Measurements from ENCODE around the gene UQCRC2. TPM values are rescaled to one million over a fixed set of nuclear protein-coding genes. Genes with fewer than 3 reads are reported as not detected.

The UQCRC2 gene
- total and polyA plus RNA-seq, 2 donors (not counting 1 experiment from before 2014, with no cell fraction given): 204 to 207 TPM

- DNase-seq (ENCODE audit: low read depth in 2 of 2): no peak
- Histone ChIP-seq H4K20me1 (ENCODE audit: control insufficient read depth, extremely low read depth, insufficient read depth, low read length) (no peaks in the 10 kb centered on the region), H2AFZ (ENCODE audit: low read length) (no peak overlapping the region), H3K9ac (ENCODE audit: insufficient read depth, low read length) (no peak overlapping the region), H3K27me3 (ENCODE audit: control insufficient read depth, insufficient read depth, low read length) (no peaks in the 10 kb centered on the region), H3K79me2 (ENCODE audit: control insufficient read depth, insufficient read depth, low read length) (peaks cover 61% of the 10 kb centered on the region), H3K27ac (ENCODE audit: insufficient read depth, low read length) (peak overlapping the region; percentile 87), H3K4me2 (ENCODE audit: extremely low read depth, insufficient read depth, low read length) (peak overlapping the region; percentile 26), H3K36me3 (ENCODE audit: control insufficient read depth, insufficient read depth, low read length) (no peaks in the 10 kb centered on the region), H3K4me1 (ENCODE audit: control insufficient read depth, extremely low read depth, insufficient read depth, low read length) (peaks cover 12% of the 10 kb centered on the region), H3K4me3 (replicated peaks in 1 of 4; ENCODE audit: control extremely low read depth in 1 of 4, insufficient read depth in 1 of 4, low read depth in 3 of 4, low read length in 4 of 4) (no peak overlapping the region), H3K9me3 (ENCODE audit: control insufficient read depth, insufficient read depth, low read depth, low read length) (no peaks in the 10 kb centered on the region)
- TF ChIP-seq EZH2 (IDR thresholded peaks at IDR 0.05; ENCODE audit: low read length, missing control alignments) (no peak), CTCF (conservative IDR thresholded peaks at IDR 0.05 in 1 of 2, IDR thresholded peaks at IDR 0.05 in 1 of 2; ENCODE audit: low read depth in 1 of 2, low read length in 2 of 2) (no peak)
Measured at GRCh38 chr16:22027633-22028032, 74.5 kb downstream of the UQCRC2 start.

GRCh38 chr16:22029632-22030031 lies 76.5 kb downstream of the UQCRC2 start:
- Histone ChIP-seq H3K9me3 (ENCODE audit: control insufficient read depth, insufficient read depth, low read depth, low read length) (no peaks in the 10 kb centered on the region), H3K79me2 (ENCODE audit: control insufficient read depth, insufficient read depth, low read length) (peaks cover 52% of the 10 kb centered on the region), H3K4me1 (ENCODE audit: control insufficient read depth, extremely low read depth, insufficient read depth, low read length) (peaks cover 12% of the 10 kb centered on the region), H4K20me1 (ENCODE audit: control insufficient read depth, extremely low read depth, insufficient read depth, low read length) (no peaks in the 10 kb centered on the region), H3K27me3 (ENCODE audit: control insufficient read depth, insufficient read depth, low read length) (no peaks in the 10 kb centered on the region), H3K9ac (ENCODE audit: insufficient read depth, low read length) (no peak overlapping the region), H2AFZ (ENCODE audit: low read length) (no peak overlapping the region), H3K4me2 (ENCODE audit: extremely low read depth, insufficient read depth, low read length) (no peak overlapping the region), H3K4me3 (replicated peaks in 1 of 4; ENCODE audit: control extremely low read depth in 1 of 4, insufficient read depth in 1 of 4, low read depth in 3 of 4, low read length in 4 of 4) (no peak overlapping the region), H3K36me3 (ENCODE audit: control insufficient read depth, insufficient read depth, low read length) (no peaks in the 10 kb centered on the region), H3K27ac (ENCODE audit: insufficient read depth, low read length) (no peak overlapping the region)
- TF ChIP-seq CTCF (conservative IDR thresholded peaks at IDR 0.05 in 1 of 2, IDR thresholded peaks at IDR 0.05 in 1 of 2; ENCODE audit: low read depth in 1 of 2, low read length in 2 of 2) (no peak), EZH2 (IDR thresholded peaks at IDR 0.05; ENCODE audit: low read length, missing control alignments) (no peak)
- no peak for DNase-seq (ENCODE audit: low read depth in 2 of 2)

GRCh38 chr16:22030087-22030812 lies 77.1 kb downstream of the UQCRC2 start:
- Histone ChIP-seq H3K9me3 (ENCODE audit: control insufficient read depth, insufficient read depth, low read depth, low read length) (no peaks in the 10 kb centered on the region), H3K27me3 (ENCODE audit: control insufficient read depth, insufficient read depth, low read length) (no peaks in the 10 kb centered on the region), H3K4me3 (replicated peaks in 1 of 4; ENCODE audit: control extremely low read depth in 1 of 4, insufficient read depth in 1 of 4, low read depth in 3 of 4, low read length in 4 of 4) (no peak overlapping the region), H3K36me3 (ENCODE audit: control insufficient read depth, insufficient read depth, low read length) (no peaks in the 10 kb centered on the region), H3K9ac (ENCODE audit: insufficient read depth, low read length) (no peak overlapping the region), H4K20me1 (ENCODE audit: control insufficient read depth, extremely low read depth, insufficient read depth, low read length) (no peaks in the 10 kb centered on the region), H3K4me2 (ENCODE audit: extremely low read depth, insufficient read depth, low read length) (no peak overlapping the region), H3K4me1 (ENCODE audit: control insufficient read depth, extremely low read depth, insufficient read depth, low read length) (peaks cover 12% of the 10 kb centered on the region), H3K27ac (ENCODE audit: insufficient read depth, low read length) (no peak overlapping the region), H2AFZ (ENCODE audit: low read length) (no peak overlapping the region), H3K79me2 (ENCODE audit: control insufficient read depth, insufficient read depth, low read length) (peaks cover 51% of the 10 kb centered on the region)
- no peak for DNase-seq (ENCODE audit: low read depth in 2 of 2)
- TF ChIP-seq CTCF (conservative IDR thresholded peaks at IDR 0.05 in 1 of 2, IDR thresholded peaks at IDR 0.05 in 1 of 2; ENCODE audit: low read depth in 1 of 2, low read length in 2 of 2) (no peak), EZH2 (IDR thresholded peaks at IDR 0.05; ENCODE audit: low read length, missing control alignments) (no peak)
